KMS-11 (cell line): ENCODE results near the gene MMP7.

Experiments
- H2AFZ ChIP-seq: fragments of 200-600 bp; sonication (generic); 2 replicates; pipeline ENCODE4 v1.6.1; 2016; ENCODE audit warnings: antibody characterized with exemption, mixed run types, low read depth
- H3K27ac ChIP-seq: fragments of 200-600 bp; sonication (generic); 2 replicates; pipeline ENCODE4 v1.6.1; 2016; ENCODE audit warnings: mild to moderate bottlenecking, mixed run types
- H3K27me3 ChIP-seq: fragments of 200-600 bp; sonication (generic); 2 replicates; pipeline ENCODE4 v1.6.1; 2017; ENCODE audit warnings: mild to moderate bottlenecking, low read depth, mixed run types, moderate library complexity; ENCODE audit not compliant: insufficient read depth
- H3K36me3 ChIP-seq: fragments of 200-600 bp; sonication (generic); 2 replicates; pipeline ENCODE4 v1.6.1; 2017; ENCODE audit warnings: mild to moderate bottlenecking, mixed run types; ENCODE audit not compliant: insufficient read depth
- H3K4me1 ChIP-seq: fragments of 200-600 bp; sonication (generic); 2 replicates; pipeline ENCODE4 v1.6.1; 2016; ENCODE audit warnings: mild to moderate bottlenecking, low read depth, mixed run types; ENCODE audit not compliant: poor library complexity, severe bottlenecking
- H3K4me2 ChIP-seq: fragments of 200-600 bp; sonication (generic); 2 replicates; pipeline ENCODE4 v1.7.0; 2016; ENCODE audit warnings: mild to moderate bottlenecking, mixed run types
- H3K4me3 ChIP-seq: fragments of 200-600 bp; sonication (generic); IDR thresholded peaks from 2 replicates; pipeline ENCODE4 v1.6.1; 2017; ENCODE audit warnings: low read depth, low read length, mixed read lengths; ENCODE audit not compliant: insufficient read depth
- H3K79me2 ChIP-seq: fragments of 200-600 bp; sonication (generic); 2 replicates; pipeline ENCODE4 v1.6.1; 2016; ENCODE audit warnings: low read depth, mixed run types; ENCODE audit not compliant: insufficient read depth
- H3K9ac ChIP-seq: fragments of 200-600 bp; sonication (generic); 2 replicates; pipeline ENCODE4 v1.6.1; 2016; ENCODE audit warnings: mild to moderate bottlenecking, mixed run types
- H4K20me1 ChIP-seq: fragments of 200-600 bp; sonication (generic); 2 replicates; pipeline ENCODE4 v1.6.1; 2016; ENCODE audit warnings: mild to moderate bottlenecking, mixed run types; ENCODE audit not compliant: insufficient read depth
- CTCF ChIP-seq: fragments of 200-600 bp; sonication (generic); conservative IDR thresholded peaks from 2 replicates; pipeline ENCODE4 v1.6.1; 2017; ENCODE audit warnings: low read depth, mild to moderate bottlenecking, antibody characterized with exemption, low read length, moderate library complexity, mixed read lengths

MMP7 gene

GRCh38 chr11:102520514-102520913, 10.0 kb downstream of the MMP7 start:
- TF ChIP-seq CTCF = no peak
- no peak overlapping the region for H3K4me2 ChIP-seq
- H3K79me2 ChIP-seq = no peaks in the 10 kb centered on the region
- H2AFZ ChIP-seq = no peak overlapping the region
- no peaks in the 10 kb centered on the region for H4K20me1 ChIP-seq
- H3K4me1 ChIP-seq = peaks cover 11% of the 10 kb centered on the region
- no peak overlapping the region for H3K9ac ChIP-seq
- H3K36me3 ChIP-seq = no peaks in the 10 kb centered on the region
- H3K27me3 ChIP-seq = no peaks in the 10 kb centered on the region
- H3K27ac ChIP-seq = no peak overlapping the region
- H3K4me3 ChIP-seq = no peak overlapping the region

GRCh38 chr11:102518296-102519094, 12.1 kb downstream of the MMP7 start:
- no peak for TF ChIP-seq CTCF
- Histone ChIP-seq H3K4me3 (no peak overlapping the region), H4K20me1 (no peaks in the 10 kb centered on the region), H3K9ac (no peak overlapping the region), H3K4me1 (peaks cover 11% of the 10 kb centered on the region), H3K27me3 (no peaks in the 10 kb centered on the region), H2AFZ (no peak overlapping the region), H3K79me2 (no peaks in the 10 kb centered on the region), H3K27ac (no peak overlapping the region), H3K36me3 (no peaks in the 10 kb centered on the region), H3K4me2 (no peak overlapping the region)

- Histone ChIP-seq H3K4me1 (peaks cover 6% of the 10 kb centered on the region), H3K9ac (no peak overlapping the region), H2AFZ (no peak overlapping the region), H4K20me1 (no peaks in the 10 kb centered on the region), H3K27ac (no peak overlapping the region), H3K27me3 (no peaks in the 10 kb centered on the region), H3K36me3 (no peaks in the 10 kb centered on the region), H3K4me3 (no peak overlapping the region), H3K79me2 (no peaks in the 10 kb centered on the region), H3K4me2 (no peak overlapping the region)
- TF ChIP-seq CTCF = no peak
Measured at GRCh38 chr11:102517670-102518069, 12.9 kb downstream of the MMP7 start.

GRCh38 chr11:102516179-102516578, 14.4 kb downstream of the MMP7 start:
- H3K27ac ChIP-seq = no peak overlapping the region
- no peaks in the 10 kb centered on the region for H3K27me3 ChIP-seq
- no peak overlapping the region for H3K4me3 ChIP-seq
- no peaks in the 10 kb centered on the region for H3K4me1 ChIP-seq
- no peak for TF ChIP-seq CTCF
- H3K36me3 ChIP-seq = no peaks in the 10 kb centered on the region
- no peak overlapping the region for H3K4me2 ChIP-seq
- no peak overlapping the region for H2AFZ ChIP-seq
- no peak overlapping the region for H3K9ac ChIP-seq
- H3K79me2 ChIP-seq = no peaks in the 10 kb centered on the region
- no peaks in the 10 kb centered on the region for H4K20me1 ChIP-seq
